ENCODE results near the gene GLB1L2.

GLB1L2 gene

GRCh38 chr11:134391656-134392055 is 59.9 kb downstream of the GLB1L2 start:
- no peak for ATAC-seq (ENCODE audit: insufficient read depth, low read depth)
- peaks cover 7% of the 10 kb centered on the region; the same call in 1 of the 2 replicates for H4K20me1 ChIP-seq (ENCODE audit: insufficient read depth, low read length)
- no peak overlapping the region for H3K9ac ChIP-seq (ENCODE audit: low read depth, low read length)
- no peak overlapping the region for H3K4me3 ChIP-seq (ENCODE audit: low read depth in 1 of 2, low read length in 2 of 2)
- TF ChIP-seq, protein P1, sequence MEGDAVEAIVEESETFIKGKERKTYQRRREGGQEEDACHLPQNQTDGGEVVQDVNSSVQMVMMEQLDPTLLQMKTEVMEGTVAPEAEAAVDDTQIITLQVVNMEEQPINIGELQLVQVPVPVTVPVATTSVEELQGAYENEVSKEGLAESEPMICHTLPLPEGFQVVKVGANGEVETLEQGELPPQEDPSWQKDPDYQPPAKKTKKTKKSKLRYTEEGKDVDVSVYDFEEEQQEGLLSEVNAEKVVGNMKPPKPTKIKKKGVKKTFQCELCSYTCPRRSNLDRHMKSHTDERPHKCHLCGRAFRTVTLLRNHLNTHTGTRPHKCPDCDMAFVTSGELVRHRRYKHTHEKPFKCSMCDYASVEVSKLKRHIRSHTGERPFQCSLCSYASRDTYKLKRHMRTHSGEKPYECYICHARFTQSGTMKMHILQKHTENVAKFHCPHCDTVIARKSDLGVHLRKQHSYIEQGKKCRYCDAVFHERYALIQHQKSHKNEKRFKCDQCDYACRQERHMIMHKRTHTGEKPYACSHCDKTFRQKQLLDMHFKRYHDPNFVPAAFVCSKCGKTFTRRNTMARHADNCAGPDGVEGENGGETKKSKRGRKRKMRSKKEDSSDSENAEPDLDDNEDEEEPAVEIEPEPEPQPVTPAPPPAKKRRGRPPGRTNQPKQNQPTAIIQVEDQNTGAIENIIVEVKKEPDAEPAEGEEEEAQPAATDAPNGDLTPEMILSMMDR (IDR thresholded peaks at IDR 0.05; ENCODE audit: borderline replicate concordance, extremely low read depth, low read length, poor library complexity, severe bottlenecking) = no peak
- no peak for TF ChIP-seq EZH2 (IDR thresholded peaks at IDR 0.05; ENCODE audit: borderline replicate concordance, low read depth, low read length, severe bottlenecking)
- no peaks in the 10 kb centered on the region for H3K79me2 ChIP-seq (ENCODE audit: insufficient read depth, low read length)
- H2AFZ ChIP-seq (ENCODE audit: low read depth, low read length) = no peak overlapping the region
- H3K36me3 ChIP-seq (ENCODE audit: insufficient read depth, low read length) = no peaks in the 10 kb centered on the region
- H3K4me1 ChIP-seq (ENCODE audit: insufficient read depth, low read length) = peaks cover 24% of the 10 kb centered on the region
- H3K27ac ChIP-seq (ENCODE audit: low read length) = no peak overlapping the region
- no peaks in the 10 kb centered on the region for H3K9me3 ChIP-seq (ENCODE audit: insufficient read depth, low read length, severe bottlenecking)
- H3K27me3 ChIP-seq (ENCODE audit: insufficient read depth, low read length, poor library complexity) = no peaks in the 10 kb centered on the region
- DNase-seq = no peak
- no peak overlapping the region for H3K4me2 ChIP-seq (ENCODE audit: insufficient read depth, low read length)

DNA sequence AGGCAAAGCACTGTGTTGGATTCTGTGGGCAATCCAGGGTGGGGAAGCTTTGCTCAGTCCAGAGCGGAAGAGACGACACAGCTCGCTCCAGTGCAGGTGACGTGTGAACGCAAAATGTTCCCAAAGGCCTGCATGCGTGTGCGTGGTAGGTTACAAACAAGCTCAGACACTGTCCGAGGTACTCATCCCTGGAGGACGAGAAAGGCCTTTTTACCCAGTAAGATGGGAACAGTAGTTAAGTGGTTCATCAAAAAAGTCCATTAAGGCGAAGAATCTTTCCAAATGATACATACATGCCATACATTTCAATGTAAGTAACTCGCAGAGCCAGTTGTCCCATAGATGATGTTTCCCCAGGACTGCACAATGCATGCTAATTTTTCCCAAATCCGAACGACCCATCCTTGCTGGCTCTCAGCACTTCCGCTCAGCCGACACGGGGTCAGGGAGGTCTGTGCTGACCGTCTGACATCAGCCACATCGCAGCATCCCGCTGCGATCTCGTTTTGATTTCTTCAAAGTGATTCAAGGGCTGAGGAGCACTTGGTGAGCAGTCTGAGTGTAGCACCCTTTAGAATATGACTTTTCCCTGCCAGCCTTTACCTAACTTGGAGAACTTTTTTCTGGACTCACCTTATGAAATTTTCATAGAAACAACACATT is 61.3 kb downstream of the GLB1L2 start:
- ATAC-seq (ENCODE audit: insufficient read depth, low read depth) = no peak
- no peak overlapping the region for H3K4me2 ChIP-seq (ENCODE audit: insufficient read depth, low read length)
- H3K9me3 ChIP-seq (ENCODE audit: insufficient read depth, low read length, severe bottlenecking) = no peaks in the 10 kb centered on the region
- TF ChIP-seq, protein P1 (IDR thresholded peaks at IDR 0.05; ENCODE audit: borderline replicate concordance, extremely low read depth, low read length, poor library complexity, severe bottlenecking) = no peak
- no peak for TF ChIP-seq EZH2 (IDR thresholded peaks at IDR 0.05; ENCODE audit: borderline replicate concordance, low read depth, low read length, severe bottlenecking)
- H3K27ac ChIP-seq (ENCODE audit: low read length) = no peak overlapping the region
- no peaks in the 10 kb centered on the region for H3K36me3 ChIP-seq (ENCODE audit: insufficient read depth, low read length)
- H2AFZ ChIP-seq (ENCODE audit: low read depth, low read length) = no peak overlapping the region
- no peaks in the 10 kb centered on the region for H3K27me3 ChIP-seq (ENCODE audit: insufficient read depth, low read length, poor library complexity)
- no peak overlapping the region for H3K4me3 ChIP-seq (ENCODE audit: low read depth in 1 of 2, low read length in 2 of 2)
- no peaks in the 10 kb centered on the region for H4K20me1 ChIP-seq (ENCODE audit: insufficient read depth, low read length)
- DNase-seq = no peak
- no peaks in the 10 kb centered on the region for H3K79me2 ChIP-seq (ENCODE audit: insufficient read depth, low read length)
- H3K4me1 ChIP-seq (ENCODE audit: insufficient read depth, low read length) = peaks cover 10% of the 10 kb centered on the region; the same call in 1 of the 2 replicates
- no peak overlapping the region for H3K9ac ChIP-seq (ENCODE audit: low read depth, low read length)

DNA sequence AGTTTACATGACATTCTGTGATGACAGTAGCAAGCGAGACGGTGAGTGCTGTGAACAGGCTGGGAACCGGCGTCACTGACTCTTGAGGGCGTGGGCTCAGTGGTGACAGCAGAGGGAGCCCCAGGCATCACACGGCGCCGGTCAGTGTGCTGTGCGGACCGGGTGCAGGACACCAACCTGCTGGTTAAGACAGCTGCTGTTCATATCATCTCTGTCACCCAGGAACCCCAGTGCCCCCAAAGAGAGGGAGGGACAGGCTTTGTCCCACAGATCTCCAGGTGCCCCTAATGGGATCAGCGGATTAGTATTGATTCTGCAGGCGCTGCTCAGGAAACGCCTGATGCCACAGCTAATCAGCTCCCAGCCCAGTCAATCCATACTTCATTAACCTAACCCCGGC is 61.9 kb downstream of the GLB1L2 start:
- Histone ChIP-seq H3K27ac (ENCODE audit: low read length) (no peak overlapping the region), H3K4me1 (ENCODE audit: insufficient read depth, low read length) (peaks cover 10% of the 10 kb centered on the region; the same call in 1 of the 2 replicates), H4K20me1 (ENCODE audit: insufficient read depth, low read length) (no peaks in the 10 kb centered on the region), H3K9ac (ENCODE audit: low read depth, low read length) (no peak overlapping the region), H2AFZ (ENCODE audit: low read depth, low read length) (no peak overlapping the region), H3K9me3 (ENCODE audit: insufficient read depth, low read length, severe bottlenecking) (no peaks in the 10 kb centered on the region), H3K4me3 (ENCODE audit: low read depth in 1 of 2, low read length in 2 of 2) (no peak overlapping the region), H3K36me3 (ENCODE audit: insufficient read depth, low read length) (no peaks in the 10 kb centered on the region), H3K4me2 (ENCODE audit: insufficient read depth, low read length) (no peak overlapping the region), H3K27me3 (ENCODE audit: insufficient read depth, low read length, poor library complexity) (no peaks in the 10 kb centered on the region), H3K79me2 (ENCODE audit: insufficient read depth, low read length) (no peaks in the 10 kb centered on the region)
- ATAC-seq (ENCODE audit: insufficient read depth, low read depth) (no peak), DNase-seq (no peak)
- TF ChIP-seq, protein P1 (IDR thresholded peaks at IDR 0.05; ENCODE audit: borderline replicate concordance, extremely low read depth, low read length, poor library complexity, severe bottlenecking) = peak; percentile 13
- TF ChIP-seq EZH2 (IDR thresholded peaks at IDR 0.05; ENCODE audit: borderline replicate concordance, low read depth, low read length, severe bottlenecking) = no peak

Data from DND-41 (cell line).